Neural cell (in vitro differentiated cells): Measurements from ENCODE around the gene GRM2. TPM values are rescaled to one million over a fixed set of nuclear protein-coding genes. Genes with fewer than 3 reads are reported as not detected.

Experiments used
- H2AFZ ChIP-seq: fragments of 200-600, 300-800 bp; sonication (generic), shearing (Covaris generic); 2 replicates; pipeline ENCODE4 v1.6.0; 2014; ENCODE audit warnings: low read depth, mild to moderate bottlenecking, antibody characterized with exemption, low read length, moderate library complexity
- H3F3A ChIP-seq: fragments of 200-600 bp; shearing (Covaris generic); 2 replicates; pipeline ENCODE4 v1.6.1; 2016; ENCODE audit warnings: mild to moderate bottlenecking, moderate library complexity, mixed read lengths, antibody characterized with exemption, low read length; ENCODE audit not compliant: insufficient read depth, poor library complexity, severe bottlenecking
- H3K27ac ChIP-seq: fragments of 200-600, 300-800 bp; sonication (generic), shearing (Covaris generic); 2 replicates; pipeline ENCODE4 v1.5.1; 2014; ENCODE audit warnings: mild to moderate bottlenecking, low read length, moderate library complexity
- H3K27me3 ChIP-seq: fragments of 300-800, 200-600 bp; sonication (generic), shearing (Covaris generic); 2 replicates; pipeline ENCODE4 v1.6.0; 2014; ENCODE audit warnings: mild to moderate bottlenecking, low read depth, low read length, moderate library complexity; ENCODE audit not compliant: insufficient read depth
- H3K36me3 ChIP-seq: fragments of 300-800, 200-600 bp; sonication (generic), shearing (Covaris generic); 2 replicates; pipeline ENCODE4 v1.5.1; 2014; ENCODE audit warnings: mild to moderate bottlenecking, antibody characterized with exemption, low read length, moderate library complexity; ENCODE audit not compliant: insufficient read depth
- H3K4me2 ChIP-seq: fragments of 300-800, 200-600 bp; sonication (generic), shearing (Covaris generic); 2 replicates; pipeline ENCODE4 v1.6.0; 2014; ENCODE audit warnings: mild to moderate bottlenecking, low read length
- H3K4me3 ChIP-seq: fragments of 300-800, 200-600 bp; sonication (generic), shearing (Covaris generic); 2 replicates; pipeline ENCODE4 v1.5.1; 2014; ENCODE audit warnings: mild to moderate bottlenecking, low read length, moderate library complexity
- H3K79me2 ChIP-seq: fragments of 200-600 bp; shearing (Covaris generic); replicated peaks from 2 replicates; pipeline ENCODE4 v1.6.0; 2014; ENCODE audit warnings: mild to moderate bottlenecking, low read length, moderate library complexity; ENCODE audit not compliant: insufficient read depth
- H3K9ac ChIP-seq: fragments of 300-800, 200-600 bp; sonication (generic), shearing (Covaris generic); 2 replicates; pipeline ENCODE4 v1.6.1; 2016; ENCODE audit warnings: mild to moderate bottlenecking, low read length, mixed read lengths
- H3K9me2 ChIP-seq: fragments of 200-600 bp; shearing (Covaris generic); 2 replicates; pipeline ENCODE4 v1.6.1; 2016; ENCODE audit warnings: mild to moderate bottlenecking, low read length, mixed read lengths; ENCODE audit not compliant: insufficient read depth
- H3K9me3 ChIP-seq: fragments of 200-600, 300-800 bp; sonication (generic), shearing (Covaris generic); 2 replicates; pipeline ENCODE4 v1.6.1; 2016; ENCODE audit warnings: mild to moderate bottlenecking, mixed run types, low read length, moderate library complexity, mixed read lengths
- H4K20me1 ChIP-seq: fragments of 200-600 bp; shearing (Covaris generic); 2 replicates; pipeline ENCODE4 v1.6.1; 2016; ENCODE audit warnings: mild to moderate bottlenecking, mixed run types; ENCODE audit not compliant: insufficient read depth
- EP300 ChIP-seq: fragments of 450-650 bp; conservative IDR thresholded peaks from 2 replicates; pipeline ENCODE4 v1.6.1; 2014; ENCODE audit warnings: antibody characterized with exemption, mild to moderate bottlenecking, moderate library complexity; ENCODE audit not compliant: poor library complexity, severe bottlenecking
- EZH2 ChIP-seq: fragments of 200-600, 300-800 bp; shearing (Covaris generic), sonication (generic); IDR thresholded peaks from 2 replicates; pipeline ENCODE4 v1.6.1; 2014; ENCODE audit warnings: antibody characterized with exemption, low read length, borderline replicate concordance, mild to moderate bottlenecking; ENCODE audit not compliant: insufficient read depth, poor library complexity, severe bottlenecking
- MXI1 ChIP-seq: fragments of 450-650 bp; conservative IDR thresholded peaks from 2 replicates; pipeline ENCODE4 v1.6.1; 2014; ENCODE audit warnings: antibody characterized with exemption, mild to moderate bottlenecking; ENCODE audit not compliant: poor library complexity, severe bottlenecking
- POLR2AphosphoS5 ChIP-seq: IDR thresholded peaks from 2 replicates; pipeline ENCODE4 v1.6.1; 2012
- RAD21 ChIP-seq: fragments of 450-650 bp; conservative IDR thresholded peaks from 2 replicates; pipeline ENCODE4 v1.6.1; 2014; ENCODE audit warnings: antibody characterized with exemption, mild to moderate bottlenecking, moderate library complexity
- REST ChIP-seq: IDR thresholded peaks from 2 replicates; pipeline ENCODE4 v1.6.1; 2012; ENCODE audit warnings: borderline replicate concordance
- SMC3 ChIP-seq: fragments of 450-650 bp; conservative IDR thresholded peaks from 2 replicates; pipeline ENCODE4 v1.6.1; 2014; ENCODE audit warnings: antibody characterized with exemption, mild to moderate bottlenecking, moderate library complexity; ENCODE audit not compliant: poor library complexity
- TAF1 ChIP-seq: IDR thresholded peaks from 2 replicates; pipeline ENCODE4 v1.6.1; 2012; ENCODE audit warnings: low read depth
- polyA plus RNA-seq: library from polyadenylated mRNA; depleted of rRNA; stranded (reverse); fragments of >200 nt; gene quantifications from 2 replicates; pipeline ENCODE4 v1.2.3, GENCODE V29; 2014
- TF ChIP-seq, protein P1 (sequence below): fragments of 450-650 bp; IDR thresholded peaks from 2 replicates; pipeline ENCODE4 v1.5.1; 2014; ENCODE audit warnings: antibody characterized with exemption, mild to moderate bottlenecking, moderate library complexity; ENCODE audit not compliant: poor library complexity, severe bottlenecking

The GRM2 gene
- polyA plus RNA-seq, 1 donor from 2014 or later: 9.1 TPM

- Histone ChIP-seq H3K27ac (no peak overlapping the region), H3K4me3 (no peak overlapping the region), H4K20me1 (no peaks in the 10 kb centered on the region), H3K27me3 (no peaks in the 10 kb centered on the region), H3F3A (no peaks in the 10 kb centered on the region), H3K4me2 (no peak overlapping the region), H3K79me2 (no peaks in the 10 kb centered on the region), H3K36me3 (no peaks in the 10 kb centered on the region), H3K9ac (no peak overlapping the region), H2AFZ (no peak overlapping the region), H3K9me2 (no peaks in the 10 kb centered on the region), H3K9me3 (no peaks in the 10 kb centered on the region)
- TF ChIP-seq TAF1 (no peak), REST (no peak), POLR2AphosphoS5 (no peak), EP300 (no peak), RAD21 (peak; percentile 85), SMC3 (peak; percentile 80), EZH2 (no peak), MXI1 (no peak)
- TF ChIP-seq, protein P1, sequence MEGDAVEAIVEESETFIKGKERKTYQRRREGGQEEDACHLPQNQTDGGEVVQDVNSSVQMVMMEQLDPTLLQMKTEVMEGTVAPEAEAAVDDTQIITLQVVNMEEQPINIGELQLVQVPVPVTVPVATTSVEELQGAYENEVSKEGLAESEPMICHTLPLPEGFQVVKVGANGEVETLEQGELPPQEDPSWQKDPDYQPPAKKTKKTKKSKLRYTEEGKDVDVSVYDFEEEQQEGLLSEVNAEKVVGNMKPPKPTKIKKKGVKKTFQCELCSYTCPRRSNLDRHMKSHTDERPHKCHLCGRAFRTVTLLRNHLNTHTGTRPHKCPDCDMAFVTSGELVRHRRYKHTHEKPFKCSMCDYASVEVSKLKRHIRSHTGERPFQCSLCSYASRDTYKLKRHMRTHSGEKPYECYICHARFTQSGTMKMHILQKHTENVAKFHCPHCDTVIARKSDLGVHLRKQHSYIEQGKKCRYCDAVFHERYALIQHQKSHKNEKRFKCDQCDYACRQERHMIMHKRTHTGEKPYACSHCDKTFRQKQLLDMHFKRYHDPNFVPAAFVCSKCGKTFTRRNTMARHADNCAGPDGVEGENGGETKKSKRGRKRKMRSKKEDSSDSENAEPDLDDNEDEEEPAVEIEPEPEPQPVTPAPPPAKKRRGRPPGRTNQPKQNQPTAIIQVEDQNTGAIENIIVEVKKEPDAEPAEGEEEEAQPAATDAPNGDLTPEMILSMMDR: peak; percentile 84
Measured at GRCh38 chr3:51682079-51682478, 24.8 kb upstream of the GRM2 start.

- Histone ChIP-seq H3K4me2 (no peak overlapping the region), H3K9me3 (no peaks in the 10 kb centered on the region), H3K79me2 (no peaks in the 10 kb centered on the region), H4K20me1 (no peaks in the 10 kb centered on the region), H3F3A (no peaks in the 10 kb centered on the region), H2AFZ (no peak overlapping the region), H3K36me3 (no peaks in the 10 kb centered on the region), H3K9me2 (no peaks in the 10 kb centered on the region), H3K9ac (no peak overlapping the region), H3K27ac (no peak overlapping the region), H3K4me3 (no peak overlapping the region), H3K27me3 (no peaks in the 10 kb centered on the region)
- no peak for TF ChIP-seq TAF1
- TF ChIP-seq, protein P1: no peak
- TF ChIP-seq MXI1: no peak
- TF ChIP-seq SMC3: no peak
- no peak for TF ChIP-seq RAD21
- TF ChIP-seq EP300: no peak
- no peak for TF ChIP-seq POLR2AphosphoS5
- TF ChIP-seq EZH2: no peak
- no peak for TF ChIP-seq REST
Measured at GRCh38 chr3:51682526-51682925, 24.3 kb upstream of the GRM2 start.
